ENCODE results near the gene DISP2.

DNA sequence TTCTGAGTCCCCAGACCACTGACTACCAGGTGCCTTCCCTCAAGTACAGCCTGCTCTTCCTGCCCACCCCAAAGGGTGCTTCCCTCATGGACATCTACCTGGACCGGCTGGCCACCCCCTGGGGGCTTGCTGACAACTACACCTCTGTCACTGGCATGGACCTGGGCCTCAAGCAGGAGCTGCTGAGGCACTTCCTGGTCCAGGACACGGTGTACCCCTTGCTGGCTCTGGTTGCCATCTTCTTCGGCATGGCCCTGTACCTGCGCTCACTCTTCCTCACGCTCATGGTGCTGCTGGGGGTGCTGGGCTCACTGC is 9.3 kb downstream of the DISP2 start:
- TF ChIP-seq CTCF (IDR thresholded peaks at IDR 0.05) (no peak), POLR2A (IDR thresholded peaks at IDR 0.05) (no peak), POLR2AphosphoS5 (IDR thresholded peaks at IDR 0.05; ENCODE audit: insufficient read depth in 1 of 2, low read depth in 1 of 2) (no peak)
